Neural cell (in vitro differentiated cells): ENCODE data around the gene KIF4A. TPM values are rescaled to one million over a fixed set of nuclear protein-coding genes. Genes with fewer than 3 reads are reported as not detected.

Source experiments
- H2AFZ ChIP-seq: fragments of 200-600, 300-800 bp; sonication (generic), shearing (Covaris generic); 2 replicates; pipeline ENCODE4 v1.6.0; 2014; ENCODE audit warnings: low read depth, mild to moderate bottlenecking, antibody characterized with exemption, low read length, moderate library complexity
- H3F3A ChIP-seq: fragments of 200-600 bp; shearing (Covaris generic); 2 replicates; pipeline ENCODE4 v1.6.1; 2016; ENCODE audit warnings: mild to moderate bottlenecking, moderate library complexity, mixed read lengths, antibody characterized with exemption, low read length; ENCODE audit not compliant: insufficient read depth, poor library complexity, severe bottlenecking
- H3K27ac ChIP-seq: fragments of 200-600, 300-800 bp; sonication (generic), shearing (Covaris generic); 2 replicates; pipeline ENCODE4 v1.5.1; 2014; ENCODE audit warnings: mild to moderate bottlenecking, low read length, moderate library complexity
- H3K27me3 ChIP-seq: fragments of 300-800, 200-600 bp; sonication (generic), shearing (Covaris generic); 2 replicates; pipeline ENCODE4 v1.6.0; 2014; ENCODE audit warnings: mild to moderate bottlenecking, low read depth, low read length, moderate library complexity; ENCODE audit not compliant: insufficient read depth
- H3K36me3 ChIP-seq: fragments of 300-800, 200-600 bp; sonication (generic), shearing (Covaris generic); 2 replicates; pipeline ENCODE4 v1.5.1; 2014; ENCODE audit warnings: mild to moderate bottlenecking, antibody characterized with exemption, low read length, moderate library complexity; ENCODE audit not compliant: insufficient read depth
- H3K4me2 ChIP-seq: fragments of 300-800, 200-600 bp; sonication (generic), shearing (Covaris generic); 2 replicates; pipeline ENCODE4 v1.6.0; 2014; ENCODE audit warnings: mild to moderate bottlenecking, low read length
- H3K4me3 ChIP-seq: fragments of 300-800, 200-600 bp; sonication (generic), shearing (Covaris generic); 2 replicates; pipeline ENCODE4 v1.5.1; 2014; ENCODE audit warnings: mild to moderate bottlenecking, low read length, moderate library complexity
- H3K79me2 ChIP-seq: fragments of 200-600 bp; shearing (Covaris generic); replicated peaks from 2 replicates; pipeline ENCODE4 v1.6.0; 2014; ENCODE audit warnings: mild to moderate bottlenecking, low read length, moderate library complexity; ENCODE audit not compliant: insufficient read depth
- H3K9ac ChIP-seq: fragments of 300-800, 200-600 bp; sonication (generic), shearing (Covaris generic); 2 replicates; pipeline ENCODE4 v1.6.1; 2016; ENCODE audit warnings: mild to moderate bottlenecking, low read length, mixed read lengths
- H3K9me2 ChIP-seq: fragments of 200-600 bp; shearing (Covaris generic); 2 replicates; pipeline ENCODE4 v1.6.1; 2016; ENCODE audit warnings: mild to moderate bottlenecking, low read length, mixed read lengths; ENCODE audit not compliant: insufficient read depth
- H3K9me3 ChIP-seq: fragments of 200-600, 300-800 bp; sonication (generic), shearing (Covaris generic); 2 replicates; pipeline ENCODE4 v1.6.1; 2016; ENCODE audit warnings: mild to moderate bottlenecking, mixed run types, low read length, moderate library complexity, mixed read lengths
- H4K20me1 ChIP-seq: fragments of 200-600 bp; shearing (Covaris generic); 2 replicates; pipeline ENCODE4 v1.6.1; 2016; ENCODE audit warnings: mild to moderate bottlenecking, mixed run types; ENCODE audit not compliant: insufficient read depth
- CTCF ChIP-seq: fragments of 450-650 bp; IDR thresholded peaks from 2 replicates; pipeline ENCODE4 v1.5.1; 2014; ENCODE audit warnings: antibody characterized with exemption, mild to moderate bottlenecking, moderate library complexity; ENCODE audit not compliant: poor library complexity, severe bottlenecking
- EP300 ChIP-seq: fragments of 450-650 bp; conservative IDR thresholded peaks from 2 replicates; pipeline ENCODE4 v1.6.1; 2014; ENCODE audit warnings: antibody characterized with exemption, mild to moderate bottlenecking, moderate library complexity; ENCODE audit not compliant: poor library complexity, severe bottlenecking
- EZH2 ChIP-seq: fragments of 200-600, 300-800 bp; shearing (Covaris generic), sonication (generic); IDR thresholded peaks from 2 replicates; pipeline ENCODE4 v1.6.1; 2014; ENCODE audit warnings: antibody characterized with exemption, low read length, borderline replicate concordance, mild to moderate bottlenecking; ENCODE audit not compliant: insufficient read depth, poor library complexity, severe bottlenecking
- MXI1 ChIP-seq: fragments of 450-650 bp; conservative IDR thresholded peaks from 2 replicates; pipeline ENCODE4 v1.6.1; 2014; ENCODE audit warnings: antibody characterized with exemption, mild to moderate bottlenecking; ENCODE audit not compliant: poor library complexity, severe bottlenecking
- POLR2AphosphoS5 ChIP-seq: IDR thresholded peaks from 2 replicates; pipeline ENCODE4 v1.6.1; 2012
- RAD21 ChIP-seq: fragments of 450-650 bp; conservative IDR thresholded peaks from 2 replicates; pipeline ENCODE4 v1.6.1; 2014; ENCODE audit warnings: antibody characterized with exemption, mild to moderate bottlenecking, moderate library complexity
- REST ChIP-seq: IDR thresholded peaks from 2 replicates; pipeline ENCODE4 v1.6.1; 2012; ENCODE audit warnings: borderline replicate concordance
- SMC3 ChIP-seq: fragments of 450-650 bp; conservative IDR thresholded peaks from 2 replicates; pipeline ENCODE4 v1.6.1; 2014; ENCODE audit warnings: antibody characterized with exemption, mild to moderate bottlenecking, moderate library complexity; ENCODE audit not compliant: poor library complexity
- TAF1 ChIP-seq: IDR thresholded peaks from 2 replicates; pipeline ENCODE4 v1.6.1; 2012; ENCODE audit warnings: low read depth
- polyA plus RNA-seq: library from polyadenylated mRNA; depleted of rRNA; stranded (reverse); fragments of >200 nt; gene quantifications from 2 replicates; pipeline ENCODE4 v1.2.3, GENCODE V29; 2014

The KIF4A gene
- polyA plus RNA-seq, 1 donor from 2014 or later = 1.1 TPM

GRCh38 chrX:70324326-70324725 is 34.4 kb downstream of the KIF4A start:
- no peak overlapping the region for H3K4me3 ChIP-seq
- no peaks in the 10 kb centered on the region for H3K9me2 ChIP-seq
- no peaks in the 10 kb centered on the region for H3K27me3 ChIP-seq
- no peaks in the 10 kb centered on the region for H4K20me1 ChIP-seq
- no peaks in the 10 kb centered on the region for H3K9me3 ChIP-seq
- H3K79me2 ChIP-seq = no peaks in the 10 kb centered on the region
- no peak overlapping the region for H3K9ac ChIP-seq
- no peak overlapping the region for H2AFZ ChIP-seq
- TF ChIP-seq MXI1 = no peak
- no peak for TF ChIP-seq CTCF
- TF ChIP-seq EZH2 = no peak
- TF ChIP-seq EP300 = no peak
- TF ChIP-seq RAD21 = no peak
- no peak for TF ChIP-seq REST
- TF ChIP-seq POLR2AphosphoS5 = no peak
- no peak for TF ChIP-seq SMC3
- no peak for TF ChIP-seq TAF1
- no peaks in the 10 kb centered on the region for H3F3A ChIP-seq
- H3K36me3 ChIP-seq = no peaks in the 10 kb centered on the region
- H3K4me2 ChIP-seq = no peak overlapping the region
- no peak overlapping the region for H3K27ac ChIP-seq

- Histone ChIP-seq H3K27ac (no peak overlapping the region), H3K9me3 (no peaks in the 10 kb centered on the region), H3K79me2 (no peaks in the 10 kb centered on the region), H3K9ac (no peak overlapping the region), H4K20me1 (no peaks in the 10 kb centered on the region), H3K36me3 (no peaks in the 10 kb centered on the region), H3F3A (no peaks in the 10 kb centered on the region), H2AFZ (no peak overlapping the region), H3K4me2 (no peak overlapping the region), H3K27me3 (no peaks in the 10 kb centered on the region), H3K9me2 (no peaks in the 10 kb centered on the region), H3K4me3 (no peak overlapping the region)
- TF ChIP-seq EZH2 = no peak
- no peak for TF ChIP-seq TAF1
- no peak for TF ChIP-seq MXI1
- TF ChIP-seq CTCF = no peak
- no peak for TF ChIP-seq REST
- TF ChIP-seq POLR2AphosphoS5 = no peak
These were observed 41.3 kb downstream of the KIF4A start for GRCh38 chrX:70331161-70331560.
